Hematopoietic multipotent progenitor cell treated with erythropoietin and hydrocortisone succinate and interleukin-3 and kit ligand, for 8 days (in vitro differentiated cells): Measurements from ENCODE around the gene PHF2.
"Not testable (repeated sequence)": the region's sequence is repeated elsewhere in the genome, so short reads cannot be mapped to it uniquely, and the experiment has no call there.

ENCODE experiments used
- DNase-seq: peaks from one replicate; pipeline ENCODE4 v3.0.0-alpha.2; 2015

Gene PHF2

GRCh38 chr9:93655621-93656425, 79.4 kb downstream of the PHF2 start:
- no peak for DNase-seq

GRCh38 chr9:93656426-93657239, 80.2 kb downstream of the PHF2 start:
- no peak for DNase-seq

- DNase-seq = no peak
Observed at GRCh38 chr9:93657331-93658111, 81.1 kb downstream of the PHF2 start.

- no peak for DNase-seq
Observed at GRCh38 chr9:93658184-93658925, 82.0 kb downstream of the PHF2 start.

GRCh38 chr9:93659044-93659836, 82.9 kb downstream of the PHF2 start:
- no peak for DNase-seq

GRCh38 chr9:93659837-93660177, 83.4 kb downstream of the PHF2 start:
- DNase-seq = no peak

GRCh38 chr9:93660352-93661046, 84.1 kb downstream of the PHF2 start:
- no peak for DNase-seq

GRCh38 chr9:93661591-93661990, 85.2 kb downstream of the PHF2 start:
- no peak for DNase-seq

GRCh38 chr9:93662016-93662638, 85.7 kb downstream of the PHF2 start:
- DNase-seq = no peak

GRCh38 chr9:93662952-93663572, 86.7 kb downstream of the PHF2 start:
- no peak for DNase-seq

GRCh38 chr9:93663877-93664548, 87.6 kb downstream of the PHF2 start:
- DNase-seq = no peak

- no peak for DNase-seq
Observed at GRCh38 chr9:93664549-93665120, 88.3 kb downstream of the PHF2 start.

- DNase-seq = no peak
Observed at GRCh38 chr9:93665128-93665636, 88.8 kb downstream of the PHF2 start.

- no peak for DNase-seq
Observed at GRCh38 chr9:93665637-93666438, 89.5 kb downstream of the PHF2 start.

GRCh38 chr9:93666439-93666784, 90.0 kb downstream of the PHF2 start:
- DNase-seq = not testable (repeated sequence)

- DNase-seq = no peak
Observed at GRCh38 chr9:93667006-93667405, 90.6 kb downstream of the PHF2 start.

- DNase-seq = no peak
Observed at GRCh38 chr9:93667627-93668026, 91.2 kb downstream of the PHF2 start.

GRCh38 chr9:93668261-93668871, 92.0 kb downstream of the PHF2 start:
- no peak for DNase-seq
